Coronary artery (tissue), 2 donors: ENCODE measurements around the gene PGAP6.

Experiments
- DNase-seq: peaks from one replicate; pipeline ENCODE4 v3.0.0-alpha.2; 2017; ENCODE audit warnings: low spot score
- H3K27ac ChIP-seq, 2 donors: fragments of 200-600 bp; sonication (generic); one replicate each; pipeline ENCODE4 v1.5.1; 2016 to 2019
- H3K4me3 ChIP-seq: fragments of 200-600 bp; sonication (generic); 2 replicates; pipeline ENCODE4 v1.5.1; 2016; ENCODE audit warnings: mild to moderate bottlenecking, moderate library complexity
- TF ChIP-seq, protein P1 (sequence below): fragments of 200-600 bp; sonication (generic); IDR thresholded peaks from one replicate; pipeline ENCODE4 v1.5.1; 2019; ENCODE audit warnings: antibody characterized with exemption

Gene PGAP6

DNA sequence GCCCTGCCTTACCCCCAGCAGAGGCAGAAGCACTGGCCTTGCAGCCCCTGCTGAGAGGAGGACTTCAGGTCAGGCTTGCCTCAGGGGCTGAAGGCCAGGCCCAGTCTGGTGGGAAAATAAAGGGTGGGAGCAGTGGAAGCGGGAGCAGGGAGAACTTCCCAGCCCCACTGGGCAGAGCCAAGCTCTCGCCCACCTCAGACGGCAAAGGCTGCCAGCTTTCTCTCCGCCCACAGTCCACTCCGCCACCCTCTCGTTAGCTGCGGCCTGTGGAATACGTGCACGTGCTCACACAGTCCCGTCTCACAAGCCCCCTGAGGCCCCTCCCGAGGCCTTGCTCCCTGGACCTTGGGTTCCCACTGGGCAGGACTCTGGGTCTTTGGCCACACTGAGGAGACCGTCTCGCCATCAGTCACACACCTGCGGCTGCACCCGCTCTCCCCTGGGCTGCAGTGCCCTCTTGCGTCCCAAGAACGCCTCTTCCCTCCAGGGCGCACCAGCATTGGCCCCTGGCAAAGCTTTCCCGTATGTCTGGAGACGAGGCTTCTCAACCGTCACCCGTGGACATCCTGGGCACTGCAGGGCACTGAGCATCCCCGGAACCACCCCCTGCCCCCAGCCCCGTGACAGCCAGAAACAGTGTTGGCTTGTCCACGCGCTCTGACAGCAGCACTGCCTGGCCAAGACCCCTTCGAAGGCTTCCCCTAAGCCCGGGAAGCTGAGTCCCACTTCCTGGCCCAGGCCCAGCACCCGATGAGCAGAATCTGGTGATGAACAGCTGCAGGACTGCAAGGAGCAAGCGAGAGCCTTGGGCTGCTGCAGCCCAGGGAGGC, 19.7 kb downstream of the PGAP6 start:
- TF ChIP-seq, protein P1, sequence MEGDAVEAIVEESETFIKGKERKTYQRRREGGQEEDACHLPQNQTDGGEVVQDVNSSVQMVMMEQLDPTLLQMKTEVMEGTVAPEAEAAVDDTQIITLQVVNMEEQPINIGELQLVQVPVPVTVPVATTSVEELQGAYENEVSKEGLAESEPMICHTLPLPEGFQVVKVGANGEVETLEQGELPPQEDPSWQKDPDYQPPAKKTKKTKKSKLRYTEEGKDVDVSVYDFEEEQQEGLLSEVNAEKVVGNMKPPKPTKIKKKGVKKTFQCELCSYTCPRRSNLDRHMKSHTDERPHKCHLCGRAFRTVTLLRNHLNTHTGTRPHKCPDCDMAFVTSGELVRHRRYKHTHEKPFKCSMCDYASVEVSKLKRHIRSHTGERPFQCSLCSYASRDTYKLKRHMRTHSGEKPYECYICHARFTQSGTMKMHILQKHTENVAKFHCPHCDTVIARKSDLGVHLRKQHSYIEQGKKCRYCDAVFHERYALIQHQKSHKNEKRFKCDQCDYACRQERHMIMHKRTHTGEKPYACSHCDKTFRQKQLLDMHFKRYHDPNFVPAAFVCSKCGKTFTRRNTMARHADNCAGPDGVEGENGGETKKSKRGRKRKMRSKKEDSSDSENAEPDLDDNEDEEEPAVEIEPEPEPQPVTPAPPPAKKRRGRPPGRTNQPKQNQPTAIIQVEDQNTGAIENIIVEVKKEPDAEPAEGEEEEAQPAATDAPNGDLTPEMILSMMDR = peak; percentile 48
- DNase-seq = no peak
- H3K27ac ChIP-seq = no peak overlapping the region
- no peak overlapping the region for H3K4me3 ChIP-seq

DNA sequence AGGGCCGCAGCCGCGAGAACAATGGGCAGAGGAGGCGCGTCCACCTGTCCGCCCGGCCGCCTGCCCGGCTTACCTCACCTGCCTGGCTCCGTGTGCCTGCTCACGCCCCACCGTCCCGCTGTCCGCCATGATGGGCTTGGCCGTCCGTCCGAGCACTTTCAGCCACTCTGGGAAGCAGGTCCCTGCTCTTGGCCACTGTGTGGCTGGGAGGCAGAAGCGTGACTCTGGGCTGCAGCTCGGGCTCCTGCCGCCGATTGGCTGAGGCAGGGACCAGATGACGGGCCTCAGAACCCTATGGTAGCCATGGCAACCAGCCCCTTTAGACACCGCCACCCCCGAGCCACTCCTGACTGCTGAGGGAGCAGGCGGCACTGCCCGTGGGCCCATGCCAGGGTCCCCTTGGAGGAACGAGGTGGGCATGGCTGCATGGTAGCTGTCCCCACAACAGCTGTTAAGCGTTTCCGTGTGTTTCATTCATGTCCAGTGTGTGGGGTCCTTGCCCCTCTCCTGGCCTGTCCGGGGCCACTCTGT, 20.4 kb downstream of the PGAP6 start:
- H3K27ac ChIP-seq = no peak overlapping the region
- DNase-seq = no peak
- no peak overlapping the region for H3K4me3 ChIP-seq
- TF ChIP-seq, protein P1 = no peak

DNA sequence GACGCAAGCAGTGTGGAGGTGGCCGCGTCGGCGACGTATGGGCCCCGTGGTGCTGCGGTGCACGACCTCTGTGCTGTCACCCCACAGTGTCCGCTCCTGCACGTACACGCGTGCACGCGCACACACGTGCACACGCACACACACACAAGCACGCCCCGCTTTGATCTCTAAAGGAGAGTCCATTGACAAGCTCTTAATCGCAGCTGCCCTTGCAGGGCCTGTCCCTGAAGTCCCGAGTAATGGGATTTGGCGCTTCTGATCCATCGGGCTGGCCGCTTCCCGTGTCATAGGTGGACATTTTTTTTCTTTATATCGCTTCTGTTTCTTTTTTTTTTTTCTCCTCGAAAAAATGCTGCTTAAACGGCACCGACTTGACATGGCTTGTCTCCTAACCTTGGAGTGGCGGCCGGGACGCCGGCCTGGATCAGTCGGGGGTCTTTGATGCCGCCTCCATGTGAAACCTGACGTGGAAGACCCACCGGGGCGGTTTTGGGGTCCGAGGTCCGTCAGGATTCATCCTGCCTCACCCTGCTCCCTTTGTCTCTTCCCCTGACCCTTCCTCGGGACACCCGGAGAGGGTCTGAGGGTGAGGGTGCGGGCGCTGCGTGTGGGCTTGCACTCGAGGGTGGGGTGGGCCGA, 21.0 kb downstream of the PGAP6 start:
- Histone ChIP-seq H3K27ac (no peak overlapping the region), H3K4me3 (no peak overlapping the region)
- TF ChIP-seq, protein P1 = no peak
- DNase-seq = no peak

DNA sequence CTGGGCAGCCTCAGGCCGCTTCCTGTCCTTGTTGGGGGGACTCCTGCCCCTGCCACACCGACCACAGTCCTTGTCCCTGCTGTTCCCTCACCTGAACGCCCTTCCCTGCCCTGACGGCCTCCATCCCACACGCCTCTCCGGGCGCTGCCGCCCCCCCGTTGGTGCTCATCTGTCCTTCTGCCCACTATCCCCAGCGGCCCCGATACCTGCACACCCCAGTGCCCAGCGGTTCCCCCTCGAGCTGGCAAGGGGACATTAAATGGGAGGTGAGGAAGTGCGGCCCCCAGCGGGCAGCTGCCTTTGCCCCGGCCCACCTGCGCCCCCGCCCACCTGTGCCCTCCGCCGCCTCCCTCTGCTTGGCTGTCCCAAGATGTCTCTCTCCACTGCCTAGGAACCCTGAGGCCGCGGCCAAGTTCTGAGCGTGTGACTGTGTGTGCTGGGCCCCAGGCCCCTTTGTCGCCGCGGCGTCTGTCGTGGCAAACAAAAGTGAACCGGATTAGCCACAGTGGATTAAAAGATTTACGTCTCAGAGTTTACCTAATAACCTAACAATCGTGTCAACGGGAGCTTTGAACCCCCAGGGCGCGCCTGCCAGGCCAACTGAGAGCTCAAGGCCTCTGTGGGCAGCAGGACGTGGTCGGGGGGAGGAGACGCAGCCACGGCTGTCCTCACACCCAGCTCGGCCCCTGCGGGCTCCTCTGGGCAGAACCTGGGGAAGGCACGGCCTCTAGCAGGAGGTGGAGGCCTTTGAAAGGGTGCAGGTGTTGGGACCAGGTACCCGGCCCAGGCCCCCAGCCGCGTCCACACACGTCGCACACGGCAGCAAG, 21.7 kb downstream of the PGAP6 start:
- TF ChIP-seq, protein P1 = no peak
- no peak overlapping the region for H3K4me3 ChIP-seq
- no peak for DNase-seq
- H3K27ac ChIP-seq = no peak overlapping the region

DNA sequence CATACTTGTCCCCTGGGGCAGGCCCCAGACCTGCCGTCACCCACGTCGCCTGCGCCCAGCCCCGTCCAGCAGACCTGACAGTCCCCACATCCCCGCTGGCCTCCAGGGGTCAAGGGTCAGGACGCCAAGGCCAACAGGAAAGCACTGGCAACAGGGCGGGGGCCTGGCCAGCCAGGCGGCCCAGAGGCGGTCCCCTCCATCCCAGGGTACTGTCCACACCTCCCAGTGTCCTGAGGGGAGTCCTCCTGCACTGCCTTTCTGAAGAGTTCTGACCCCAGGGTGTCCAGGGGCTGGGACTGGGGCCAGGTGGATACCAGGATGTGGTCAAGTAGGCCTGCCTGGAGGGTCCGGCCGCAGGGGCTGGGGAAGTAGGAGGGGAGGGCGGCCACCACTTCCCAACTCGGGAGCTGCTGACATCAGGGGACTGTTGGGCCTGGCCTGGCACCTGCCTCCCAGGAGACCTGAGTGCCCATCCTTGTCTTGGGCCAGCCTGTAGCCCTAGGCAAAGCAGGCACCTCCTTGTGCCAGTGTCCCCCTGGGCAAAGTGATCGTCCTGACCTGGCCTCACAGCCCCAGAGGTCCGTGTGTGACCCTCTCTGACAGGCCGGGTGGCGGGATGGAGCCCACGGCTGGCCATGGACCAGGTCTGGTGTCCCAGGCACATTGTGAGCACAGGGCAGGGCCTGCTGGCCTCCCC, 22.6 kb downstream of the PGAP6 start:
- Histone ChIP-seq H3K4me3 (no peak overlapping the region), H3K27ac (no peak overlapping the region)
- TF ChIP-seq, protein P1 = no peak
- no peak for DNase-seq

DNA sequence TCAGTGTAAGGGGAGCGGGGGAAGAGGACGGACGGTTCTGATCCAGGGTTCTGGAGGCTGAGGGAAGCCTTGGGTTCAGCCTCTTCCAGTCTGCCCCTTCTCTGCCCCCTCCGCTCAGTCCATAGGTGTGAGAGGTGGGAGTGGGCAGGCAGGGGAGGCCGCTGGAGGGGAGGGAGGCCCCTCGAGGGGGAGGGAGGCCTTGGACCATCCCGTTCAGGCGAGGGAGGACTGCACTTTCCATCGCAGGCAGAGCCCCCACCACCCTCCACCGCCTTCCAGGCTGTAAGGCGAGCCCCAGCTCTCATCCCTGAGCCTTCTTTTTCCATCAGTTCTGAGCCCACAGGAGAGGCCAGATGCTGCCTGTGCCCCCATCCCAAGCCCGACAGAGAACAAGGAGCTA, 25.0 kb downstream of the PGAP6 start:
- Histone ChIP-seq H3K4me3 (no peak overlapping the region), H3K27ac (no peak overlapping the region)
- TF ChIP-seq, protein P1 = no peak
- DNase-seq = no peak
